Non-pigmented ciliary epithelial cell (primary cell): ENCODE data around the gene FAS.

Source experiments
- DNase-seq: peaks from one replicate; pipeline ENCODE4 v3.0.0-alpha.2; 2010; ENCODE audit warnings: low read depth

FAS gene

GRCh38 chr10:89035461-89035860 is 44.9 kb downstream of the FAS start:
- DNase-seq: no peak

- no peak for DNase-seq
These were observed 46.5 kb downstream of the FAS start for GRCh38 chr10:89037096-89037495.

- no peak for DNase-seq
These were observed 52.0 kb downstream of the FAS start for GRCh38 chr10:89042562-89042961.

- no peak for DNase-seq
These were observed 52.5 kb downstream of the FAS start for GRCh38 chr10:89043052-89043451.

GRCh38 chr10:89047397-89047796 is 56.8 kb downstream of the FAS start:
- no peak for DNase-seq

- DNase-seq: no peak
These were observed 61.0 kb downstream of the FAS start for GRCh38 chr10:89051593-89051992.

- DNase-seq: no peak
These were observed 63.0 kb downstream of the FAS start for GRCh38 chr10:89053555-89053954.

GRCh38 chr10:89055159-89055558 is 64.6 kb downstream of the FAS start:
- no peak for DNase-seq

- DNase-seq: no peak
These were observed 72.3 kb downstream of the FAS start for GRCh38 chr10:89062861-89063260.

- DNase-seq: no peak
These were observed 72.9 kb downstream of the FAS start for GRCh38 chr10:89063465-89063864.

GRCh38 chr10:89064748-89065147 is 74.2 kb downstream of the FAS start:
- DNase-seq: peak; percentile 14
